CD4-positive, alpha-beta T cell treated with Interleukin-4 for 4 hours (primary cell): ENCODE data around the gene PXMP4.

Experiments used
- DNase-seq: peaks from one replicate; pipeline ENCODE4 v3.0.0-alpha.2; 2020

Gene PXMP4

DNA sequence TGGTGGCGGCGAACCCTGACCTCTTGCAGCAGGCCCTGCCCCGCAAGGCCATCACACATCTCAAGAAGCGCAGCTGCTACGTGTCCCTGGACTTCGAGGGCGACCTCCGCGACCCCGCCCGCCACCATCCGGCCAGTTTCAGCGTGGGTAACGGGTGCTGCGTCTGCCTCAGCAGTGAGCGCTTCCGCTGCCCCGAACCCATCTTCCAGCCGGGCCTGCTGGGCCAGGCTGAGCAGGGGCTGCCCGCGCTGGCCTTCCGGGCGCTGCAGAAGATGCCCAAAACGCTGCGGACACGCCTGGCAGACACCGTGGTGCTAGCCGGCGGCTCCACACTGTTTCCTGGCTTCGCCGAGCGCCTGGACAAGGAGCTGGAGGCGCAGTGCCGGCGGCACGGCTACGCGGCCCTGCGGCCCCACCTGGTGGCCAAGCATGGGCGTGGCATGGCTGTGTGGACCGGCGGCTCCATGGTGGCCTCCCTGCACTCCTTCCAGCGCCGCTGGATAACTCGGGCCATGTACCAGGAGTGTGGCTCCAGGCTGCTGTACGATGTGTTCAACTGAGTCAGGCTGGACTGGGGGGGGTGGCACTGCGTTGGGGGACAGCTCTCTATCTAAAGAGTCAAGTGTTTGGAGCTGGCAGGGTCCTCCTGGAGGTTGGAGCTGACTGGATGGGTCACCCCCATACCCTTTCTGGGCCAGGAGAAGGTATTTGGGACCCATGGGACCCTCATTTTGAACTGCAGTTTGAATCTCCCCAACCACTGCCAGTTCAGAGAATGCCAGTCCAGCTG, 52.2 kb downstream of the PXMP4 start:
- peak; percentile 72 for DNase-seq

DNA sequence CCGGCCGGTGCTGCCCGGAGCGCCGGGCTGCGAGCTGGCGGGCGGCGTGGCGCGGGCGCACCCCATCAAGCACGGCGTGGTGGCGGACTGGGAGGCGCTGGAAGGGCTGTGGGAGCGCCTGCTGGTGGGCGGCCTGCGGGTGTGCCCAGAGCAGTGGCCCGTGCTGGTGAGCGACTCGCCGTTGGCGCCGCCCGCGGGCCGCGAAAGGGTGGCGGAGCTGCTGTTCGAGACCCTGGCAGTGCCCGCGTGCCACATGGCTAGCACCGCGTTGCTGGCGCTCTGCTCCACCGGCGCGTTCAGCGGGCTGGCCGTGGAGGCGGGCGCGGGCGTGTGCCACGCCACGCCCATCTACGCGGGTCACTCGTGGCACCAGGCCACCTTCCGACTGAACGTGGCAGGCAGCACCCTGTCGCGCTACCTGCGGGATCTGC, 52.9 kb downstream of the PXMP4 start:
- peak; percentile 23 for DNase-seq

DNA sequence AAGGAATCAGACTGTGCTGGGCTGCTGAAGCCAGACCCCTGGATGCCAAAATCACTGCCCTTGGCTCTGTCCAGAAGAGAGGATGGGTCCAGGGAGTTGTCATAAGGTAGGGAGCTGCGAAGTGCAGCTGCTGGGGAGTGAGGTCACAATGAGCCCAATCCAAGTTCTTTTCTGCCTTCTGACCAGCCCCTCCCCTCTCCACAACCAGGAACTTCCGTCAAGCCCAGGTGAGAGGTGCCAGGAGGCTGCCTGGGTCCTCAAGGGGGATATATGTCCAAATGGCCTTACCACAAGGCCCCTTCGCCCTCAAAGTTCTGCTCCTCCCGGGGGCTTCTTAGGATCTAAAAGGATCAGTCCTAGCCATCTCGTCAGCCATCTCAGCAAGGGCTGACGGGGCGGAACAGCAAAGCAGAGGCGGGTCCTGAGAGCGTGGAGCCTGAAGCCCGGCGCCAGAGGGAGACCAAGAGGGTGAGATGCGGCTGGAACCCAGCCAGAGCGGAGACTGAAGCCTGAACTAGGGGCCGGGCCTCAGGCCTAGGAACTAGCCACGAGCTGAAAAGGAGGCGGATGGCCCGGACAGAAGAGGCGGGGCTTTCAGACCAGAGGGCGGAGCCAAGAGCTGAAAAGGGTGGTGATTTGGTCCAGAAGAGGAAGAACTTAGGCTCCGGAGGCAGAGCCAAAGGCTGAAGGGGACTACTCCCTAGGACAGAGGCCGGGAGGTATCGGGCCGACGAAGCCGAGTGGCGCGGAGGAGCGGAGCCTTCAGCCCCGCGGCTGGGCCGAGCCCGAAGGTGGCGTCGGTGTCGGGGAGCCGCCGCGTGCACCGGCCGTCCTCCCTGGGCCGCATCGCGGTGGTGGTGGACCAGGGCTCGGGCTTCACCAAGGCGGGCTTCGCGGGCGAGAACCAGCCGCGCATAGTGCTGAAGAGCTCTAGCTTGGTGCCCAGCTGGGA, 53.5 kb downstream of the PXMP4 start, which contains the start of gene ACTL10:
Gene ACTL10, plus strand, starts transcription at position 651 of the 952 bp plus-strand sequence. CDS start 555 bp downstream, outside the sequence.
- DNase-seq: peak; percentile 84

DNA sequence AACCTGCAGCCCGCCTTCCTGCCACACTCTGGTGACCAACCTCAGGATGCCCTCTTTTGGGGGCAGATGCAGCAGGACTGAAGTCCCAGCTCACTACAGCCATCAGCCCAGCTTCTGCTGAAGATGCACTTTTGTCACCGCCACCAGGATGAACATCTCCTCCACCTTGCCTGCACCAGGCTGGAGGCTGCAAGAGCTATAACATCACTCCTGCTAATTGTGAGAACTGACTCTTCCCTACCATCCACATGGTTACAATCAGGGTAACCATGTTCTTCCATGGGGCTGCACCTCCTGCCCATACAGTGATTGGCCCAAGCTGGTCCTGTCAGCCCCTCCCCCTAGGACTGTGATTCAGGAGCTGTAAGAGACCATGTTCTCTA, 55.4 kb downstream of the PXMP4 start:
- no peak for DNase-seq

DNA sequence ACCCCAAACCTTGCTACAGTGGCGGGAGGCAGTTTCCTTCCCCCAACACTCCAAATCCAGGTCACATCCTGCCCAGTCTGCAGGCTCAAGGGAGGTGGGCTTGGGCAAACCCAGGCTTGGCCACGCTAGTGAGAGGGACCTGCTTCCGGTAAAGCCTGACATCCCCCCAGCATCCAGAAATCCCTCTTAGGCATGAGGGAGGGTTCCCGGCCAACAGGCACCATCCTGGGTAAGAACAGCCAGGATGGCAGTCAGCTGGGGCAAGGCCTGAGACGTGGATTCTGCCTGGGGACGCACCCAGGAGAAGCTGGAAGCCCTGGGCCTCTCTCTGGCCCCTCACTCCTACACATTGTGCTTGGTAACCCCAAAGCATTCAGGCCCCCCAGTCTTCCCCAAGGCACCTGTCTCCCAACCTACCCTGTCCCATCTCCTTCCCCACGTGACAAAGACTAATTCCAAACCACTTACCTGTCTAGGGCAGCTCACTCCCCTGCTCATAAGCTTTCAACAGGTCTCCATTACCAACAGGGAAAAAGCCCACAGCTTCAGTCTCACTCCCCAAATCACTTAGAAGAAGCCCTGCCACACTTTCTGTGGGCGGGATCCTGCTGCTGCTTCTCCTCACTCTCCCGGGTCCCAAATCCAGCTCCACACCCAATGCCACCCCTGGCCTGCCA, 55.9 kb downstream of the PXMP4 start:
- DNase-seq: no peak

DNA sequence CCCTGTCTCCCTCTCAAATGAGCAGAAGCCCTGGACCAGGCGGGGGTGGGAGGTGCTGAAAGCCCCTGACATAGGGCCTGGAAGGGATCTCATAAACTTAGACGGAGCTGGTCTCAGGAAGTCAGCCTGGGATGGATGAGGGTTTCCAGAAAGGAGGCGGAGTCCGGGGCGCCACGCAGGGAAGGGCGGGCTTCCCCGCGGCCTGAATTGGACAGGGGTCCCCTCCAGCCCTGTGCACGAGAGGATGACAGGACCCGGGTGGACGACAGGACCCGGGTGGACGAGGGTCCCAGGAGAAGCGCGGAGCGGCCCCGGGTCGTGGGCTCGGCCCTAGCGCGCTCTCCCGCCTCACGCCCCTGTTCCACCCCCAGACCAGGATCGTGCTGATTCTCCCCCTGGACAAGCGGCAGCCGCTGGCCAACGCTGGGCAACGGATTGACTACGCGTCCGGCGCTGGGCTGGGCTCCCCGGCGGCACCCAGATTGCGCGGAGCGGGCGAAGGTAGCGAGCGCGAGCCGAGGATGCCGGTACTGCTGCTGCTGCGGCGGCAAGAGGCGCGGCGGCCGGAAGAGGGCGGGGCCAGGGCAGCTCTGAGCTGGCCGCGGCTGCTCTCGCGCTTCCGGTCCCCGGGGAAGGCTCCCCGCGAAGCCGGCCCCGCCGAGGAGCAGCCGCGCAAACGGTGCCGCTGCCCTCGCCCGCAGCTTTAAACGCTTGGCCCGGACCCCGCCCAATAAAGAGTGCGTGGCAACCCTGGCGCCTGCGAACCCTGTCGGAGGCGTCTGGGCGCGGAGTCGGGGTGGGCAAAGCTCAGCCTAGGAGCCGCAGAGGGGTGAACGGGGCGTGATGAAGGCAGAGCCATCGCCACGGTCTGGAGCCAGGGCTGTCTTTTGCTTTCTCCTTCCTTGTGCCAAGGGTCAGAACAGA, 56.7 kb downstream of the PXMP4 start:
- peak; percentile 81 for DNase-seq

DNA sequence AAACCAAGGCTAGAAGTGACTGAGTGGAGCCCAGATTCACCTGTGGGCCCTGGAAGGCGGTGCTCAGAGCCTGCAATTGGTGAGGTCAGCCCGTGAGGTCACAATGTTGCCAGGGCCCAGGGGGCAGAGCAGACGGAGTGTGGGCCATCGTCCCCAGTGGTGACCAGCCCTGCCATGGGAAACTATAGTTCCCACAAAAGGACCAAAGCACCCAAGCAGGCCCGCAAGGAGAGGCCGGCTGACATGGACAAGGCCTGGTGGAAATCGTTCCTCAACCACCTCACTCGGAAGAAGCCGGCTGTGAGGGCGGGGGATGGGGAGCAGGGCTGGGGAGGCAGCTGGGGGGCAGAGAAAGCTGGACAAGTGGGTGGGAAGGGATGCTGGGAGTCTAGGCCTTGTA, 57.9 kb downstream of the PXMP4 start, which contains the start of gene C20orf144:
Gene C20orf144, plus strand, starts transcription at position 156 of the 400 bp plus-strand sequence. Its CDS starts 19 bp downstream, at position 175.
- DNase-seq: no peak

DNA sequence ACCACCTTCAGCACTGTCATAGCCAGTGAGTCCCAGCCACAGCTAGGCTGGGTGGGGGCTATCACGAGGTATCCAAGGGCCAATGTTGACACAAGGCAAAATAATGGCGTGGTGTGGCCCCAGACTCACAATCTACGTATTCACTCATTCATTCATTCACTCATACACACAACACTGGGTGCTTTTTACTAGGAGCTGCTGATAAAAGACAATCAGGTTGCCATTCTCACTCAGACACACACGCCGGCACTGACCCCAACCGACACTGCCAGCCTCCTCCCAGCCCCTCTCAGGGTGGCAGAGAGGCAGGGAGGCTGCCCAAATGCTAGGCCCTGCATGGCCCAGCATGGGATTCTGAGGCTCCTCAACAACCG, 59.4 kb downstream of the PXMP4 start:
- DNase-seq: no peak

DNA sequence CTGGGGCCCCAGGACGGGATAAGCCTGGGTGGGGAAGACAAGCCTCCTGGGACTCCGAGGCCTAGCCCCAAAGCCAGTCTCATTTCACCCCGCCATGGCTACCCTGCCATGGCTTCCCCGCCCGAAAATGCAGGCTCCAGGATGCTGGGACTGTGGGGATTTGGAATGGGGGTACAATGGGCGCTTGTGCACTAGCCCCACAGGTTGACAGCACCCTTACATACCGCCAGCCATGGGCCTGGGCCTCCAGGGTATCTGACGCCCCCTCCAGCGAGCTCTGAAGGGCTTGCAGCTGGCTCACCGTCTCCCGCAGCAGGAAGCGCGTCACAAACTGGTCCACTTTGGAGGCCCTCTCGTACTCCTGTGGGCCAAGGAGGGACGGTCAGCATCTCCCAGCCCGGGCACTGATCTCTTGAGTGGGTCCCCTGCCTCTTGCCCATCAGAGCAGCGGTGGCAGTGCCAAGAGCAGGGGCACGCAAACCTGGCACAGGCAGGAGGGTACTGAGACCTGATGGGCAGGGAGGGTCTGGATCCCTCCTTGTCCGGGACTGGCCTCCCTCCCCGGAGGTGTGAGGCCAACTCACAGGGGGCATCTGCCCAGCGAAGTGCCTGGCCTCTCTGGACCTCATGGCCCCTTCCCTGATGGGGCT, 60.0 kb downstream of the PXMP4 start:
- no peak for DNase-seq

DNA sequence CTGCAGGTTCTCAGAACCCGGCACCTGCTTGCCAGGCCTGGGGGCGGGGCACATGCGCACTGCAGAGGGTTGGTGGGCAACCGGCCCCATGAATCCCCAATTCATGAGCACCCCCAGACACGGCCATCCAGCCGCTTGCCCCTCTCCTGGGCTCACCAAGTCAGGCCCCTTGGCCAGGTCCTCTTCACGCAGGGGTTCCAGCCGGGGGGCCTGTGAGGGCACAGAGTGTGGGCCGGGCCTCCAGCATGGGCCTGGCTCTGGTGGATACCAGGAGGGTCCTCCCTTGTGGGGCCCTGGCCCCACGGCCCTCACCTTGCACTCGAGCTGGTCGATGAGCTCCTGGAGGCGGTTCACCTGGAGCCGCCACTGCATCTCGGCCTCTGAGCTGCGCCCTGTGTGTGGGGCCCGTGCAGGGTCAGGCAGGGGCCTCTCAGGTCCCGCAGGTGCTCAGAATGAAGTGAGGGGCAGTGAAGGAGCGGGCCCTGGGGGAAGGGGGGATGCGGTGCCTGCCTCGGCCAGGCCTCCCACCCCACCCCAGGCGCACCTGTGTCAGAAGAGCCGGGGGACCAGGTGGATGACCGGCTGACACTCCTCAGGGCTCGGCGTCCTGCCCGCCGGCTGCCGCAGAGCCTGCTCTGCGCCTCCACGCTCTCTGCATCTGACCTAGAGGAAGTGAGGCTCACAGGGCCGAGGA, 60.6 kb downstream of the PXMP4 start:
- no peak for DNase-seq

DNA sequence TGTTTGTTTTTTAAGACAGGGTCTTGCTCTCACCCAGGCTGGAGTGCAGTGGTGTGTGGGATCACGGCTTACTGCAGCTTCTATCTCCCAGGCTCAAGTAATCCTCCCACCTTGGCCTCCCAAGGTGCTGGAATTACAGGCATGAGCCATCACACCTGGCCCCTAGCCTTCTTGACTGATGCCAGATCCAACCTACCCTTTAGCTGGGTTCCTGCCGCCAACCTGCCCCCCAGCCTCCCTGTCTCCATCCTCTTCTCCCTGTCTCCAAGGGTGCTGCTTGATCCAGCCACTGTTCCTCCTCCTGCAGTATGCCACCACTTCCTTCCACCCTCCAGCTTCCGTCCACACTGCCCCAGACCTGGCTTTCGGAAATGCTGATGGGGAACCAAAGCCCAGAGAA, 61.2 kb downstream of the PXMP4 start:
- DNase-seq: no peak

DNA sequence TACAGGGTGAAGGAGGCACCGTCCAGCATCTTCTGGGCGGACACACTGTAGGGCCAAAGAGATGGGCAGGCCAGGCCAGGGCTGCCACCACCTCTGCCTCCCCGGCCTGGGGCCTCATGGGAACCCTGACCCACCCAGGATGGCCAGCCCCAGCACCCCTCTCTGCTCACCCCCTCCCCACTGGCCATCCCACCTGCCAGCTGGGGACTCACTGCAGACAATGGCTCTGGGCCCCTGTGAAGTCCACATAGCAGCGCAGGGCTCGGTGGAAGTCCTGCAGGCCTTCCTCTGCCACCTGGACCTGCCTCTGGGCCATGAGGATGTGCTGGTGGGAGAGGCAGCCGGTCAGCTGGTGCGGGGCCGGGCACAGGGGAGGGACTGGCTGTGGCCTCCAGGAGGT, 61.6 kb downstream of the PXMP4 start:
- DNase-seq: no peak

DNA sequence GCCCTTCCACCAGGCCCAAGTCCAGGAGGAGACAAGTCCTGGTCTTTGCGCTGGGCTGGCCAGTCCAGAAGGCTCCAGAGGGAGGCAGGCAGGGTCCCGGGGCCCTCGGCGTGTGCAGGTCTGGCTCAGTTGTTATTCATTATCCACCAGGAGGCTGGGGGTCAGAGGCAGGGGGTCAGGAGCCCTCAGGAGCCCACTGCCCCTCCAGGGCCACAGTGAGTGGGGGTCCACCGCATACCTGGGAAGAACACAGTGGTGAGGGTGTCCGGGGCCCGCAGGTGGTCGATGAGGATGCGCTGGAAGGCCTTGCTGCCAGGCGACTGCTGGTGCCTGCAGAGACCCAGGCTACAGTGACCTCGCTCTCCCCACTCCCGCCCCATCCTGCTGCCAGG, 62.4 kb downstream of the PXMP4 start:
- DNase-seq: no peak

DNA sequence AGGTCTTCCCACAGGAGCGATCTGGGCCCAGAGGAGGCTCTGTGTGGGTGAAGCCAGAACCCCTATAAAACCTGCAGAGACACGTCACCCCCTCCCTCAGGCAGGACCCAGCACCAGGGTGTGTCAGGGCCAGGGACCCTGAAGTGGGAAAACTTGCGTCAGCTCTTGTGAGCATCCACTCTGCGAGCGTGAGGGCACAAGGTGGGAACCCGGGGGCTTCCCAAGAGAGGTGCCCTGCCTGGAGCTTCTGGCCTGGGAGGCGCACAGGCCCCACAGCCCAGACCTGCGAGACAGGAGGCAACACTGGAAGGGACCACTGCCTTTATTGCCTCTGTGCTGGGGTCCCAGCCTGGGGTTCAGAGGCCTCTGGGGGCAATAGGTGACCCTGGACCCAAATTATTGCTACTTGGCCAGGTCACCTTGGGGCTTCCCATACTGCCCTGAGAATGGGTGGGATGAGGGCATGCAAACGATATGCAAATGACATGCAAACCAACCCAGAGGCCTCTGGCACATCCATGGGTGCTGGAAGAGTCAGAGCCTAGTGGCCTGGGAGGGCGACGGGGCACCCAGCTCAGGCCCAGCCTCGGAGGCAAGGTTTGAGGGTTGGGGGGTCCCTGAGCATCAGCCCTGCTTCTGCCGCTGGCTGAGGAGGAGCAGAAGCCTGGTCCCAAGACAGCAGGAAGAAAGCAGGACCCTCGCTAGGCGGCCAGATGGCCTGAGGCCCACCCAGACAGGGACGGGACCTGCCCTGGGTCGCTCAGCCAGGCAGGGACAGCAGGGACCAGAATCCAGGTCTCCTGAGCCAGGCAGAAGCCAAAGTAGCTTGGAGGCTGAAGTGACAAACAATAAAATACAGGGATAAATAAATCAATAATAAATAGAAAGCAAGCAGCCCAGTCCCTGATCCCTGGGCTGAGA, 63.1 kb downstream of the PXMP4 start:
- no peak for DNase-seq

DNA sequence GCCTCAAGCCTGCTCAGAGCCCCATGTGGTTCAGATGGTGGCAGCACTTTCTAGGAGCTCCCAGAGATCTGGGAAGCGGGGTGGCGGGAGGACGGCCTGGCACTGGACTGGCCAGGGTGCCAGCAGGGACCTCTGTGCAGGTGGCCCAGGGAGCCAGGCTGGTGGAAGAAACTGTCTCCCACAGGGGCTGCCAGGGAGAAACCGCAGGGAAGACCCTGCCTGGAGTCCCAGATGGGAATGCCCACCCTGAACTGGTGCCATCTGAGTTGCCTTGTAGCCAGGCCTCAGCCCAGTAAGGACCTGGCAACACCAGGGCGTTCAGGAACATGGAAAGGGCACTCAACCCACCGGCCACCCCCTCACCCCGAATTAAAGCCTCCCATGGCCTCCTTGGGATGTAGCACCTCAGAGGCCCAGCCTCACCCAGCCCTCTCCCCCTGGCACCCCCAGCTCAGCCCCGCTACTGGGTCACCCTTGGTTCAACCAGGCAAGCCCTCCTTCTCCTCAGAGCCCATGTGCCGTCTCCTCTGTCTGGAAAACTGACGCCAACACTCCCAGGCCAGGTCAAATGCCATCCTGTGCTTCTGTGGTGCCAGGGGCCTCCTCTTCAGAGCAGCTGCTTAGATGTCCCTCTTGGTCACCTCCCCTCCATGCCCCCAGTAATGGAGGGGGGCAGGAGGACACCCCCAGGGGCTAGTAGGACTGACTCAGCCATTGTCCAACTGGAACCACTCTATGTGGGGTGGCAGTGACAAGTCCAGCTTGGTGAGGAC, 63.9 kb downstream of the PXMP4 start:
- no peak for DNase-seq

DNA sequence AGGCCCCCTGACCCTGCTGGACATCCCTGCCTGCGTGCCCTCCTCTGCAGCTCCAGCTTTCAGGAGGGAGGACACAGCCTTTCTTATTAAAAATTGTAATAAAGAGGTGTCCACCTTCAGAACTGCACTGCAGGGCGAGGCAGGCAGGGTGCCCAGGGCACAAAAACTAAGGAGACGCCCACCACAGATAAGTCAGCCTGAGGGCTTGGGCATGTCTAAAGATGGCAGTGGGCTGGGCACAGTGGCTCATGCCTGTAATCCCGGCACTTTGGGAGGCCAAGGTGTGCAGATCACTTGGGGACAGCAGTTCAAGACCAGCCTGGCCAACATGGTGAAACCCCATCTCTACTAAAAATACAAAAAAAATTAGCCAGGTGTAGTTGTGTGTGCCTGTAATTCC, 64.9 kb downstream of the PXMP4 start:
- DNase-seq: no peak

DNA sequence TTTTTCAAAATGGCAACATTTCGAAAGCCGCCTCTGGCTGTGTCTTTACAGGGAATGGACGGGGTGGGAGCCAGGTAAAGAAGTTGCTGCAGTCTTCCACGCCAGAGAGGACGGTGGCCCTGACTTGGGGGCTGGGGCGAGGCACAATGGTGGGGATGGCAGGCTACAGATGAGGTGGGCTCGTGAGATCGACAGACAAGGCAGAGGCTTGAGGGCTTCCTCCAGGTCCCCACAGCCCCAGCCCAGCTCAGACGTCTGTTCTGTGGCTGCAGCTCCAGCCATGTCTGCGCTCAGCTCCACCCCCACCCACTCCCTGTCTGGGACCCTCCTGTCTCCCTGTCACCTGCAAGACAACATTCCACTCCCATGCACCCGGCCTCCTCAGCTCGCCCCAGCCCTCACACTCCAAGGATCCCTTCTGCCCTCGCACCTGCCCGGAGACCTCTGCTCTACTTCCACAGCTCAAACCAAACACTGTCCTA, 65.4 kb downstream of the PXMP4 start:
- DNase-seq: no peak

DNA sequence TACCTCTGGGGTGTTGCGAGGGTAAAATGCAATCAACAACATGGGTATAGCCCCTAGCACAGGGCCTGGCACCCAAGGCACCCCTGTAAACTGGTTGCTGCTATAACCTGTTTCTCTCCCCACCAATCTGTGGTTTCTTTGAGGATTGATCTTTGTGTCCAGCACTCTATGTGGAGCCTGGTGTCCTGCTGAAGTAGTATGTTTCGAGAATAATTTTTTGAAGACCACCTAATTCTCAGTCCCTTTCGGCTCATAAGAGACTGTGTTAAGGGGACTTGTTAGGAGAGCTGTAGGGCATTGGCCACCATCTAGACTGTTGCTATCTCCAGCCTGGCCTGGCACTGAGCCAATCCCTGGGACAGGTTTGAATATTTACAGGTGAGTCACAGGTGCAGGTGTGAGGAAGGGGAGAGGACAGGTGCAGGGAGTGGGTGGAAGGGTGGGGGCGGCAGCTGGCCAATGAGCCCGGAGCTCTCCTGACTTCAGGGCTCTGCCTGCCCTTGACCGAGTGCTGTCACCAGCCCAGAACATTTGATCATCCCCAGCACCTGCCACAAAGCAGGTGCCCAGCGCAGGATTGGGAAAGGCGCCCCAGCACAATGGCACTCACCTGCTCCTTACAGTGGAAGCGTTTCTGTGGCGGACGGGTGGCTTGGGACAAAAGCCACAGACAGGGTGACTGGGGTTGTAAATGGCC, 66.1 kb downstream of the PXMP4 start:
- no peak for DNase-seq
